HG03064 (cell line): ENCODE measurements around the gene ADGRV1.

ENCODE experiments used
- ATAC-seq: cut with Tn5 transposase; IDR thresholded peaks from one replicate; pipeline ENCODE4 v1.9.1; 2021; ENCODE audit warnings: low read depth; ENCODE audit not compliant: unreplicated experiment

The ADGRV1 gene

DNA sequence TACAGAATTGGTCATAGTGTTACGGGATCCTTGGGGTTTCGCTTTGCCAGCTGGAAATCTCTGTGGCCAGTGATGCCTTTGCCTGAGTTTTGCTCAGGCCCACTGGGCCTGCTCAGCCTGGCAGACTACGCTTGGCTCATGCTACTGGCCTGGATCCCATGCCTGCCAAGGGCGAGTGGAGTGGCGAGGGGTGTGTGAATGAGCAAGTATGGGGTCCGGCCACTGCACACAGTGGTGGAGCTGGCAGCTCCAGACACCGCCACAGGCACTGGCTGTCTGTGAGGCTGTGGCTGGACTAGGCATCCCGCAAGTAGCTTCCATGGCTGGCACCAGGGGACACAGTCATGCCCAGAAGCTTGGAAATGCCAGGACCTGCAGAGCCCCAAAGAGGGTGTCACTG is 584.2 kb downstream of the ADGRV1 start:
- no peak for ATAC-seq

DNA sequence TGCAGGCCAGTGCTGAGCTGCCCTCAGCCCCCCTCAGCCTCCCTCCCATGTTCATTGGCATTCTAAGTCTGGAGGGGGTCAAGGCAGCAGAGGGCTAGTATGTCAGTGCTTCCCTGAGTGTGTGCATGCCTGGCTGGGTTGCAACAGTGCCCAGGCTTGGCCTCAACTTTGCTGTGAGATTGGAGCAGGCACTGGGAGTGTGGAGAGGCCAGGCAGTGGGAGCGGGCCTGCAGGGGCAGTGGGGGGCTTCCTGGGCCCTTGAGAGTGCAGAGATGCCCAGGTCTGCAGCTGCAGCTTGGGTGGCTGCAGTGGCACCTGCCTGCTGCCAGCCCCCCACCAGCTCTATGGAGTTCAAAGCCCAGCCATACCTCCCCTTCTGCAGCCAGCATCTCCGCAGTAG is 585.2 kb downstream of the ADGRV1 start:
- ATAC-seq: no peak

- ATAC-seq: no peak
These were observed 586.1 kb downstream of the ADGRV1 start for GRCh38 chr5:91144491-91145332.

- ATAC-seq: no peak
These were observed 586.7 kb downstream of the ADGRV1 start for GRCh38 chr5:91145333-91145620.

- no peak for ATAC-seq
These were observed 587.6 kb downstream of the ADGRV1 start for GRCh38 chr5:91146230-91146629.

- no peak for ATAC-seq
These were observed 588.5 kb downstream of the ADGRV1 start for GRCh38 chr5:91146905-91147600.

- no peak for ATAC-seq
These were observed 591.6 kb downstream of the ADGRV1 start for GRCh38 chr5:91150234-91150633.

DNA sequence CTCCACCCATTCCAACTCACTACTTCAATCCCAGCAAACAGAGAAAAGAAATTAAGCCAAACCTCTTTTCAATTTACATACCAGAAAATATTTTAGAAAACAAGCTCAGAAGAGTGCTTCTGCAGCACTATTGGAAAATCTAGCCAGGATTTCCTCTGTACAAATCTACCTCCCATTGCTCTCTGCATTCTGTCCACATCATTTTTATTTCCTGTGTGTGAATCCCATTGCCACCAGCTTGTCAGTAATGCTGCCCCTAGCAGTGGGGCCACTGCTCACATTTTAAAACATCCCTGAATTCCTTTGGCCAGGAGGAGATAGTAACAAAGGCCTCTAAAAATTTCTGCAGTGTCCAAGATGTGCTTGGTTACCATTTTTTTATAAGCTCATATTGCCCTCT is 592.0 kb downstream of the ADGRV1 start:
- no peak for ATAC-seq

DNA sequence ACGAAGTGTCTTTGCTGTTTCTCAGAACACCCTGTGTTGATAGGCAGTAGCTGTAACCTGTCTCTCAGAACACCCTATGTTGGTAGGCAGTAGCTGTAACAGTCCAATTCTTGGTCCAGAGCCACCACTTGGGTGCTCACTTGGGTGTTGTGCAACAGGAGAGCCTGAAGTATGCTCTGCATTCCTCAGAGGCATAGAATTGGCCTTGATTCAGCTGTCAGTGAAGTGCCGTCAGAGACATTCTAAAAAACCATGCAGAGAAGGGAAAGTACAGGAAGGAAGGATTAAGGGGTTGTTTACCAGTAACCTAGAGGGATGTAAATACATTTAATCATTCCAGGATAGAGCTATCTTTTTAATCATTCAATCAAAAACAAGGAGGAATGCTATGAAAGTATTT is 593.4 kb downstream of the ADGRV1 start:
- ATAC-seq: no peak

- no peak for ATAC-seq
These were observed 595.7 kb downstream of the ADGRV1 start for GRCh38 chr5:91154338-91154737.

- ATAC-seq: no peak
These were observed 596.7 kb downstream of the ADGRV1 start for GRCh38 chr5:91155274-91155673.

GRCh38 chr5:91156242-91156641 is 597.6 kb downstream of the ADGRV1 start:
- no peak for ATAC-seq

DNA sequence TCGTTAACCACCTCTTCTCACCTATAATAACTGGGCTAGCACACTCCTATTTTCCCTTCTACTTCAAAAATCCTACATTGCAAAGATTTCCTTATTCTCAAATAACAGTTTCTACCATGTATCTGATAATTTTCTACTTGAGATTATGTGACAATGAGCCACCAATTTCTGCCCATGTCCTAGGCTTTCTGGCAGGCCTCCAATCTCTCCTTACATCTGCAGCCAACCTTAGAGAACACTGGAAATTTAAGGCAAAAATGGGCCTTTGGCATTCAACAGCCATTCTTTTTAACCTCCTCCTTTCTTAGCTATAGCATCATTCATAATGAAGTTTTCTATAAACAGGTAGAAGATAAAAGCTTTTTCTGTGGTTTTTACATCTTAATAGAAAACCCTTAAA is 599.4 kb downstream of the ADGRV1 start:
- no peak for ATAC-seq

GRCh38 chr5:91159647-91160046 is 601.0 kb downstream of the ADGRV1 start:
- no peak for ATAC-seq

- ATAC-seq: no peak
These were observed 602.2 kb downstream of the ADGRV1 start for GRCh38 chr5:91160714-91161285.

DNA sequence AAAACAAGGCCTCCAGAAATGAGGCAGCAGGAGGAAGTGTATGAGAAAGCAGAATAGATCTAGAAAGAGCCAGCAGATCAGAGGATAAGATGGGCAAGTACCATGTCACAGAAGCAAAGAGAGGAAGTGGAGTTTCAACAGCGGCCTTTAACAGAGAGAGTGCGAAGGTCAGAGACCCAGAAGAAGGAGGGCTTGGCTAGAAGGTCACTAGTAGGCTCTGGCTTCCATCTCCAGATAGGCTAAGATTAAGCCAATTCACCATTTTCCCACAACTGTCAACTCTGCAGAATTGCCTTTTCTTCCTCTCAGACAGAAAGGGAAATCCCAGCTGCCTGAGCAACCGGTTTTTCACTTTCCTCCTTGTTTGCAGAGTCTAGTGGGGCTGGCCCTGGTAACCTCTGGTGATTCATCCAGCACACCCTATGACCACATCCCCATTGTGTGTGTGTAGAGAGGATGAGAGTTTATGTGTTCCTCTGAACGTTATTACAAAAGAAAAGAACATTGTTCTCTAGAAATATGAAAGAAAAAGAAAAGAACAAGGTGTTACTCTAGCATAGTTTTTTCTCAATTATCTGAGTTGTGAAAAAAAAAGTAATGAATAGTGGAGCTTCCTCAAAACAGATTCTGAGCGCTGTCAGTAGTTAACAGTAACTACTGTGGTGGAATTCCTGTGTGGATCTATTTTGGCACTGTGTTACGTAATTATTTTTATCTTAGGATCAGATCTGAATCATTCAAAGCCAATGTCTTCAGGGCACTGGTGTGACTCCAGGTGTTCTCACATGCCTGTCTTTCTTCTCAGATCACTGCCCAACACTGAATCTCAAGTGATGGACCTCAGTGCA is 604.2 kb downstream of the ADGRV1 start:
- ATAC-seq: peak; percentile 98

- no peak for ATAC-seq
These were observed 605.8 kb downstream of the ADGRV1 start for GRCh38 chr5:91164424-91164823.

DNA sequence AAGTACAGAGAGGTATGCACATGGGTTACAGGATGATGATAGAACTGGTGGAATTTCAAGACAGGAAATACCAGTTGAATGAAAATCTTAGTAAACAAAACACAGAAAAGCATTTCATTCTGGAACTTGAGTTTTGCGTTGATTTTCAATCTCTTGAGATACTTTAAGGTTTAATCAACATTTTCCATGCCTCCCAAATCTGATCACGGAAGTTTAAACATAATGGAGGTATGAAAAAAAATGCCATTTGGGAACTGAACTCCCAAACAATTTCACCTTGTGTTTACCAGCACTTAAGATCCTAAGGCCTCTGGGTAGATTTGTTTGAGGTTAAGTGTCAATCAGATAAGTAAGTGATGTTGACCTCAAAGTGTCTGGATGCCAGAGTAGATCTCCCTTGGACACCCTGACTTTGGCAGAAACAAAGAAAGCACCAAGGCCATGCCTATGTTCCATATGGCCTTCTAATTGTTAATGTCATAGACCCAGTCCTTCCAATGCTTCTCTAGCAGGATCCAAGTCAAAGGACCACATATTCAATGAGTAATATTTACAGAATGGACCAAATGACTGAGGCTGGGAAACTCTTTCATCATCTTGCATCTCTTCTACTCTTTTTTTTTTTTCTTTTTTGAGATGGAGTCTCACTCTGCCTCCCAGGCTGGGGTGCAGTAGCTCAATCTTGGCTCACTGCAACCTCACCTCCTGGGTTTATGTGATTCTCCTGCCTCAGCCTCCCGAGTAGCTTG is 607.6 kb downstream of the ADGRV1 start:
- no peak for ATAC-seq

- no peak for ATAC-seq
These were observed 610.3 kb downstream of the ADGRV1 start for GRCh38 chr5:91168859-91169258.

DNA sequence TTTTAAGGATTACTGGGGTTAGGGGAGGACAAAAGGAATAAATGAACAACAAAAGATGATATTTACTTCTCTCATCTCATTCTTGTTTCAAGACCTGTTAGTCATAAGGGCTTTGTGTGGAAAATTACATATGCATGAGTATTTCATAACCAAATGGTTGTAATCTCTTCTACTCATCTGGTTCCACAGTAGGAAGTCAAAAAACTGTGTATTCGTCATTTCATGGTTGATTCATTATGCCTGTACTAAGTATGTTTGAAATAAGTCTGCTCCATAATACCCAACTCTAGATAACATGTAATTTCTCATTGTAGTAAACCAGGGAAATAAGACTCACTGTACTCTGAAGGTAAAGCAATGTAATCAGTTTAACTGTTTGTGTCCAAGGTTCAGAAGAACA is 611.7 kb downstream of the ADGRV1 start:
- ATAC-seq: no peak
